DND-41 (cell line): ENCODE results near the gene TBX19.

ENCODE experiments used
- ATAC-seq: fragments of 200-7000 bp; cut with Tn5 transposase; 3 replicates; pipeline ENCODE4 v1.9.1; 2021; ENCODE audit warnings: low read depth; ENCODE audit not compliant: insufficient read depth
- DNase-seq: peaks from one replicate; pipeline ENCODE4 v3.0.0-alpha.2; 2020
- H2AFZ ChIP-seq: 2 replicates; pipeline ENCODE4 v1.6.0; 2012; ENCODE audit warnings: low read depth, low read length
- H3K27ac ChIP-seq: 2 replicates; pipeline ENCODE4 v1.5.1; 2012; ENCODE audit warnings: low read length, inconsistent platforms
- H3K27me3 ChIP-seq: fragments of 200-600 bp; sonication (generic); 2 replicates; pipeline ENCODE4 v1.6.0; 2012; ENCODE audit warnings: low read length, mild to moderate bottlenecking, inconsistent platforms; ENCODE audit not compliant: insufficient read depth, poor library complexity
- H3K36me3 ChIP-seq: 2 replicates; pipeline ENCODE4 v1.5.1; 2012; ENCODE audit warnings: low read length, inconsistent platforms; ENCODE audit not compliant: insufficient read depth
- H3K4me1 ChIP-seq: 2 replicates; pipeline ENCODE4 v1.5.1; 2012; ENCODE audit warnings: mild to moderate bottlenecking, low read length; ENCODE audit not compliant: insufficient read depth
- H3K4me2 ChIP-seq: 2 replicates; pipeline ENCODE4 v1.6.0; 2012; ENCODE audit warnings: mild to moderate bottlenecking, moderate library complexity, low read length, inconsistent platforms; ENCODE audit not compliant: insufficient read depth
- H3K4me3 ChIP-seq, 2 experiments: fragments of 200-600 bp in 1 of 2; shearing (Covaris generic) in 1 of 2; 2 replicates each; pipeline ENCODE4 v1.5.1; 2012 to 2016; ENCODE audit warnings: inconsistent platforms in 2 of 2, low read length in 2 of 2, mild to moderate bottlenecking in 2 of 2, low read depth in 1 of 2, moderate library complexity in 1 of 2
- H3K79me2 ChIP-seq: 2 replicates; pipeline ENCODE4 v1.6.0; 2012; ENCODE audit warnings: low read length, inconsistent platforms; ENCODE audit not compliant: insufficient read depth
- H3K9ac ChIP-seq: 2 replicates; pipeline ENCODE4 v1.6.0; 2012; ENCODE audit warnings: low read depth, mild to moderate bottlenecking, inconsistent platforms, low read length, moderate library complexity
- H3K9me3 ChIP-seq: 2 replicates; pipeline ENCODE4 v1.5.1; 2012; ENCODE audit warnings: low read length, moderate library complexity, mild to moderate bottlenecking, inconsistent platforms; ENCODE audit not compliant: insufficient read depth, severe bottlenecking
- H4K20me1 ChIP-seq: 2 replicates; pipeline ENCODE4 v1.6.0; 2012; ENCODE audit warnings: low read length; ENCODE audit not compliant: insufficient read depth
- EZH2 ChIP-seq: IDR thresholded peaks from 3 replicates; pipeline ENCODE4 v1.6.1; 2012; ENCODE audit warnings: borderline replicate concordance, low read depth, mild to moderate bottlenecking, moderate library complexity, low read length, inconsistent platforms; ENCODE audit not compliant: severe bottlenecking
- TF ChIP-seq, protein P1 (sequence below): IDR thresholded peaks from 2 replicates; pipeline ENCODE4 v1.5.1; 2012; ENCODE audit warnings: borderline replicate concordance, low read length, moderate library complexity, mild to moderate bottlenecking; ENCODE audit not compliant: poor library complexity, severe bottlenecking; ENCODE audit errors: extremely low read depth

TBX19 gene

DNA sequence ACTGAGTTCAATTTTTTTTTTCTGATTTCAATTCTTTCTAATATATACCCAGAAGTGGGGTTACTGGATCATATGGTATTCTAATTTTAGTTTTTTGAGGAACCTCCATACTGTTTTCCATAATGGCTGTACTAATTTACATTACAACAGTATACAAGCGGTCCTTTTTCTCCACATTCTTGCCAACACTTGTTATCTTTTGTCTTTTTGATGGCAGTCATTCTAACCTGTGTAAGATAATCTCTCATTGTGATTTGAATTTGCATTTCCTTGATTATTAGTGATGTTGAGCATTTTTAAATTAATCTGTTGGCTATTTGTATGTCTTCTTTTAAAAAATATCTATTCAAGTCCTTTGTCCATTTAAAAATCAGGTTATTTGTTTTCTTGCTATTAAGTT lies 21.1 kb upstream of the TBX19 start:
- Histone ChIP-seq H3K27ac (no peak overlapping the region), H3K36me3 (peaks cover 23% of the 10 kb centered on the region), H3K4me3 (no peak overlapping the region), H3K4me1 (no peaks in the 10 kb centered on the region), H3K9me3 (peaks cover 29% of the 10 kb centered on the region), H4K20me1 (no peaks in the 10 kb centered on the region), H3K79me2 (no peaks in the 10 kb centered on the region), H3K4me2 (no peak overlapping the region), H2AFZ (no peak overlapping the region), H3K27me3 (no peaks in the 10 kb centered on the region), H3K9ac (no peak overlapping the region)
- TF ChIP-seq, protein P1, sequence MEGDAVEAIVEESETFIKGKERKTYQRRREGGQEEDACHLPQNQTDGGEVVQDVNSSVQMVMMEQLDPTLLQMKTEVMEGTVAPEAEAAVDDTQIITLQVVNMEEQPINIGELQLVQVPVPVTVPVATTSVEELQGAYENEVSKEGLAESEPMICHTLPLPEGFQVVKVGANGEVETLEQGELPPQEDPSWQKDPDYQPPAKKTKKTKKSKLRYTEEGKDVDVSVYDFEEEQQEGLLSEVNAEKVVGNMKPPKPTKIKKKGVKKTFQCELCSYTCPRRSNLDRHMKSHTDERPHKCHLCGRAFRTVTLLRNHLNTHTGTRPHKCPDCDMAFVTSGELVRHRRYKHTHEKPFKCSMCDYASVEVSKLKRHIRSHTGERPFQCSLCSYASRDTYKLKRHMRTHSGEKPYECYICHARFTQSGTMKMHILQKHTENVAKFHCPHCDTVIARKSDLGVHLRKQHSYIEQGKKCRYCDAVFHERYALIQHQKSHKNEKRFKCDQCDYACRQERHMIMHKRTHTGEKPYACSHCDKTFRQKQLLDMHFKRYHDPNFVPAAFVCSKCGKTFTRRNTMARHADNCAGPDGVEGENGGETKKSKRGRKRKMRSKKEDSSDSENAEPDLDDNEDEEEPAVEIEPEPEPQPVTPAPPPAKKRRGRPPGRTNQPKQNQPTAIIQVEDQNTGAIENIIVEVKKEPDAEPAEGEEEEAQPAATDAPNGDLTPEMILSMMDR, result no peak
- ATAC-seq (no peak), DNase-seq (no peak)

DNA sequence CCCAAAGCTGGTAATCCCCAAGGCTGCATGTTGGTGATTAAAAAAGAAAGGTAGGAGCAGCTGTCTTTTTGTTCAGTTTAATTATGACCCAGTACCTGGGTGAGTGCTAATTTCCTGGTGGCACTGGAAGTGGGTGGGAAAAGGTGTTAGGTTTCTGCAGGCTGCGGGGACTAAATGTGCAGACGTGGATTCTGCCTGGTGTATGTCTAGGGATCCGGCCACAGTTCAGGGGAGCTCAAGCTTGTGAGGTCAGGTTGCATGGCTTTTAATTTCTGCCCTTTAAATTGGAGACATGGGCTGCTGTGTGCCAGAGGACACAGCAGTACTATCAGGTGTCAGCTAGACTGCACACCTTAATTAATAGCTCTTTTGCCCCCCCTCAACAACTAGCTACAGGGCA lies 20.3 kb upstream of the TBX19 start:
- no peak overlapping the region for H3K27ac ChIP-seq
- no peak for ATAC-seq
- H4K20me1 ChIP-seq, result no peaks in the 10 kb centered on the region

DNA sequence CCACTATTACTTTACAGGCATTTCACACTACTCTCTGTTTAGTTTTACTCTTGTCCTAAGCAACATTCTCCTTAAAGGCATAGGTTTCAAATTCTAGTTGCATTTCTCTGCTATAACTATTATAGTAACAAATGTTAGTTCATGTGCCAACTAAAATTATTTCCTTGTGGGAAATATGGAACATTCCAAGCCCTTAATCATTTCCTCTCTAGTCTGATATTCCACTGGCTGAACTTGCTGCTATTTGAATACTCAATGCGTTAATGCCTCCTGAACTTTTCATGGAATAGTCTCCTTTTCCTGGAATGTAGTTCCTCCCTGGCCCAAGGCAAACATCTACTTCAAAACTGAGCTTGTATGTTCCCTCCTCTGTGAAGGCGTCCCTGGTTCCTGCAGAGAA lies 19.3 kb upstream of the TBX19 start:
- H2AFZ ChIP-seq, result no peak overlapping the region
- no peak overlapping the region for H3K27ac ChIP-seq
- no peak for DNase-seq
- no peak overlapping the region for H3K4me2 ChIP-seq
- no peaks in the 10 kb centered on the region for H3K4me1 ChIP-seq
- H3K9ac ChIP-seq, result no peak overlapping the region
- no peaks in the 10 kb centered on the region for H3K27me3 ChIP-seq
- H3K9me3 ChIP-seq, result peaks cover 13% of the 10 kb centered on the region
- H4K20me1 ChIP-seq, result no peaks in the 10 kb centered on the region
- H3K4me3 ChIP-seq, result no peak overlapping the region
- ATAC-seq, result no peak
- peaks cover 17% of the 10 kb centered on the region for H3K36me3 ChIP-seq
- H3K79me2 ChIP-seq, result no peaks in the 10 kb centered on the region
- no peak for TF ChIP-seq EZH2
- TF ChIP-seq, protein P1, result no peak

More for the DNA sequence above, 20.3 kb upstream of the TBX19 start:
- DNase-seq, result no peak
- Histone ChIP-seq H3K79me2 (no peaks in the 10 kb centered on the region), H3K4me3 (no peak overlapping the region), H3K9ac (no peak overlapping the region), H3K4me2 (no peak overlapping the region), H2AFZ (no peak overlapping the region), H3K4me1 (no peaks in the 10 kb centered on the region), H3K36me3 (peaks cover 22% of the 10 kb centered on the region), H3K9me3 (peaks cover 22% of the 10 kb centered on the region), H3K27me3 (no peaks in the 10 kb centered on the region)
- TF ChIP-seq EZH2, result no peak

DNA sequence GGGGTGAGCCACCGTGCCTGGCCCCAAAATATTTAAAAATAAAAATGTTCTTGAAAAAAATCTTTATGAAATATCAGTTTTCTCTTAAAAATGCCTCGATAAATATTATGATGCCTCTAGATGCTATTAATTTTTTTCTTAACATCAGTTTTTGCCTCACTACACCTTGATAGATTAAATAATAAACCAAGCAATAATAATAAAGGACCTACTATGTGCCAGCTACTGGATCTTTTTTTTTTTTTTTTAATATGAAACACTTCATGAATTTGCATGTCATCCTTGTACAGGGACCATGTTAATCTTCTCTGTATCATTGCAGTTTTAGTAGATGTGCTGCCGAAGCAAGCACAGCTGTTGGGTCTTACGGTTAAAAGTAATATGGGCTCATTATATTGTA lies 17.5 kb upstream of the TBX19 start:
- no peaks in the 10 kb centered on the region for H3K79me2 ChIP-seq
- H3K4me1 ChIP-seq, result no peaks in the 10 kb centered on the region
- DNase-seq (no peak), ATAC-seq (no peak)
- peaks cover 13% of the 10 kb centered on the region for H3K9me3 ChIP-seq
- no peaks in the 10 kb centered on the region for H3K27me3 ChIP-seq
- no peaks in the 10 kb centered on the region for H4K20me1 ChIP-seq
- H3K9ac ChIP-seq, result no peak overlapping the region
- H2AFZ ChIP-seq, result no peak overlapping the region
- no peak overlapping the region for H3K27ac ChIP-seq
- no peak overlapping the region for H3K4me2 ChIP-seq
- TF ChIP-seq EZH2, result no peak
- TF ChIP-seq, protein P1, result no peak
- peaks cover 17% of the 10 kb centered on the region for H3K36me3 ChIP-seq
- H3K4me3 ChIP-seq, result no peak overlapping the region
